ENCODE measurements around the gene CYYR1. TPM values are rescaled to one million over a fixed set of nuclear protein-coding genes. Genes with fewer than 3 reads are reported as not detected.

The CYYR1 gene
- total RNA-seq, 5 donors from 2014 or later (not counting 1 experiment from before 2014, with no cell fraction given) = 0.09 to 0.29 (median 0.26) TPM; not detected in 2

DNA sequence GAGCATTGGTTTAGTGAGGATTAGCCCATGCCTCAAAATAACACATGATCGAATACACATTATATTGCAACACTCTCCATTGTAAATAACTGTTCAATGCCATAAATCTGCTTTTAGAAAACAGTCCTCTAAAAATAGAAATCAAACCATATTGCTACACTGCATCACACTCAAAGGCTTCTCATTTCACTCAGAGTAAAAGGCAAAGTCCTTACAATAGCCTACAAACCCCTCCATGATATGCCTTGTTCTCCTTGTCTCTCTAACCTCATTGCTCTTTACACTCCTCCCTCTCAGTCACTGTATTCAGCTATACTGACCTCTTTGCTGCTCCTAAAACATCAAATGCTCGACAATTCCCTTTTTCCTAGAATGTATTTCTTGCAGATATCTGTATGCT lies 64.2 kb downstream of the CYYR1 start:
- no peaks in the 10 kb centered on the region for H3K27me3 ChIP-seq (replicated peaks in 1 of 2; ENCODE audit: control insufficient read depth in 2 of 2, extremely low read depth in 1 of 2, insufficient read depth in 2 of 2, low read length in 1 of 2)
- POLR2A ChIA-PET = no interaction called here
- ATAC-seq (replicated peaks in 1 of 4) = no peak
- no peak overlapping the region for H3K27ac ChIP-seq (ENCODE audit: low read length)
- no peaks in the 10 kb centered on the region for H3K36me3 ChIP-seq (ENCODE audit: control insufficient read depth in 2 of 2, extremely low read depth in 1 of 2, insufficient read depth in 1 of 2, low read length in 1 of 2)
- CTCF ChIA-PET = no interaction called here
- H3K9me3 ChIP-seq = no peaks in the 10 kb centered on the region
- H3K9me3 Mint-ChIP-seq = peaks cover 0 to 8% (median 0%) of the 10 kb centered on the region in 3 donors
- H3K4me3 ChIP-seq (ENCODE audit: control insufficient read depth in 1 of 2, extremely low read depth in 1 of 2, low read length in 1 of 2) = no peak overlapping the region
- no peaks in the 10 kb centered on the region for H3K4me1 Mint-ChIP-seq
- no peak for DNase-seq
- no peaks in the 10 kb centered on the region for H3K4me1 ChIP-seq (ENCODE audit: control insufficient read depth in 1 of 2, extremely low read depth in 1 of 2, insufficient read depth in 2 of 2, low read length in 2 of 2)
- H3K27me3 Mint-ChIP-seq = peaks cover 0 to 3% of the 10 kb centered on the region in 2 donors
- no peaks in the 10 kb centered on the region for H3K36me3 Mint-ChIP-seq
- no CpG with 5 or more reads among the region's 2 CpGs for WGBS (ENCODE audit: insufficient coverage)
- no peak overlapping the region for H3K27ac Mint-ChIP-seq
- H3K4me3 Mint-ChIP-seq = no peak overlapping the region

DNA sequence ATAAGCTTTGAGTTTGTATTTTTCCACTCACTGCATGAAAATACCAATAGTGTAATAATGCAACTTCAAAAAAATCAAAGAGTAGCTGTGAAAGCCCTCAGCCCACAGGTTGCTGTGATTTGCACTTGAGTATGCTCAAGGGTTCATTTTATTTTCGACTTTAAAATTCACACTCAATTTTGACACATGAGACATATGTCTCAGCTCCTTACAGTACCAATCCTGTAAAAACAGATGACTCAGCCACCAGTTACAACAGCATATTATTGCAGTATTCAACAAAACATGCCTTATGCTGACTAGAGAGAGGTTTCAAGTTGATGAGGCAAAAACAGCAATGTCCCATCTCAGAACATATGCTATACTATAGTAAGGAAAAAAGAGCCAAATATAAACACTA lies 66.1 kb downstream of the CYYR1 start:
- POLR2A ChIA-PET = no interaction called here
- Mint-ChIP-seq H3K27ac (no peak overlapping the region), H3K9me3 (peaks cover 0 to 8% (median 0%) of the 10 kb centered on the region in 3 donors), H3K4me3 (no peak overlapping the region), H3K4me1 (no peaks in the 10 kb centered on the region), H3K36me3 (no peaks in the 10 kb centered on the region), H3K27me3 (peaks cover 0 to 3% of the 10 kb centered on the region in 2 donors)
- CTCF ChIA-PET = no interaction called here
- Histone ChIP-seq H3K27me3 (replicated peaks in 1 of 2; ENCODE audit: control insufficient read depth in 2 of 2, extremely low read depth in 1 of 2, insufficient read depth in 2 of 2, low read length in 1 of 2) (no peaks in the 10 kb centered on the region), H3K9me3 (no peaks in the 10 kb centered on the region), H3K4me3 (ENCODE audit: control insufficient read depth in 1 of 2, extremely low read depth in 1 of 2, low read length in 1 of 2) (no peak overlapping the region), H3K27ac (ENCODE audit: low read length) (no peak overlapping the region), H3K36me3 (ENCODE audit: control insufficient read depth in 2 of 2, extremely low read depth in 1 of 2, insufficient read depth in 1 of 2, low read length in 1 of 2) (no peaks in the 10 kb centered on the region), H3K4me1 (ENCODE audit: control insufficient read depth in 1 of 2, extremely low read depth in 1 of 2, insufficient read depth in 2 of 2, low read length in 2 of 2) (no peaks in the 10 kb centered on the region)
- no peak for DNase-seq
- no CpG with 5 or more reads among the region's 1 CpG for WGBS (ENCODE audit: insufficient coverage)
- no peak for ATAC-seq (replicated peaks in 1 of 4)

DNA sequence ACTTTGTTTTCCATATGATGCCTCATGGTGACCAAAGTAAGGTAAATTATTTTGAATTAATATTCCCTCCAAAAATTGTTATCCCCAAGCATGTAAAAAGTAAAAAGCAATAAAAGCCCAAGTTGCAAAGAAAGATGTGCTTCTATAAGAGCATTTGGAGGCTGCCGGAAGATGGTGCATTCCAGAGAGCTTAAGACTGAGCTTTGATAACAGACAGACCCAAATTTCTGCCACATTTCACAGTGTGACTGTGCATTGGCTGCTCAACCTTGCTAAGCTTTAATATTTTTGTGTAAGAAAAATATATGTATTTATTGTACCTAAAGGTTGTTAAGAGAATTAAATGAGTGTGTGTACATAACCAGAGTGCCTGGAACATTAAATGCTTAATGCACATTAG lies 67.9 kb downstream of the CYYR1 start:
- ChIA-PET POLR2A (no interaction called here), CTCF (no interaction called here)
- ATAC-seq (replicated peaks in 1 of 4) = no peak
- Mint-ChIP-seq H3K27ac (no peak overlapping the region), H3K4me1 (no peaks in the 10 kb centered on the region), H3K27me3 (peaks cover 0 to 3% of the 10 kb centered on the region in 2 donors), H3K36me3 (no peaks in the 10 kb centered on the region), H3K4me3 (no peak overlapping the region), H3K9me3 (peaks cover 0 to 8% (median 0%) of the 10 kb centered on the region in 3 donors)
- Histone ChIP-seq H3K4me3 (ENCODE audit: control insufficient read depth in 1 of 2, extremely low read depth in 1 of 2, low read length in 1 of 2) (no peak overlapping the region), H3K27me3 (replicated peaks in 1 of 2; ENCODE audit: control insufficient read depth in 2 of 2, extremely low read depth in 1 of 2, insufficient read depth in 2 of 2, low read length in 1 of 2) (no peaks in the 10 kb centered on the region), H3K4me1 (ENCODE audit: control insufficient read depth in 1 of 2, extremely low read depth in 1 of 2, insufficient read depth in 2 of 2, low read length in 2 of 2) (no peaks in the 10 kb centered on the region), H3K27ac (ENCODE audit: low read length) (no peak overlapping the region), H3K9me3 (no peaks in the 10 kb centered on the region), H3K36me3 (ENCODE audit: control insufficient read depth in 2 of 2, extremely low read depth in 1 of 2, insufficient read depth in 1 of 2, low read length in 1 of 2) (no peaks in the 10 kb centered on the region)
- WGBS (ENCODE audit: insufficient coverage) = 100% methylated on average over 1 of the region's 1 CpG
- no peak for DNase-seq

DNA sequence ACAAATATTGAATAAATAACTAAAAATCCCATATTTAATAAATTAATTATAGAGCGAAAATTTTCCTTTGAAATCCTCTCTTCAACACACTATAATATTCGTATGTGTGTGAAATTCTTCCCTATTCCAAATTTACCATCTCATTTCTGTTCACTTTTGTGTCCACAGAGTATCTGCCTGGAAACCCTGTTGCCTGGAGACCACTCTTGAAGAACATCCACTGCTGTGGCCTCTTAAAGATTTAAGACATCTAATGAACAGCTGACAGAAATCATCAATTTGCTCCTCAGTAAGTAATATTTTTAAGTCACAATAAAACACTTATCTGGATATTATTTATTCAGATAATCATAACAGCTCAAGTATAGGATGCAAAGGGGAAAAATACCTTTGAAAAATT lies 69.7 kb downstream of the CYYR1 start:
- no peak overlapping the region for H3K4me3 ChIP-seq (ENCODE audit: control insufficient read depth in 1 of 2, extremely low read depth in 1 of 2, low read length in 1 of 2)
- H3K27me3 ChIP-seq (replicated peaks in 1 of 2; ENCODE audit: control insufficient read depth in 2 of 2, extremely low read depth in 1 of 2, insufficient read depth in 2 of 2, low read length in 1 of 2) = no peaks in the 10 kb centered on the region
- H3K36me3 ChIP-seq (ENCODE audit: control insufficient read depth in 2 of 2, extremely low read depth in 1 of 2, insufficient read depth in 1 of 2, low read length in 1 of 2) = no peaks in the 10 kb centered on the region
- Mint-ChIP-seq H3K27me3 (no peaks in the 10 kb centered on the region), H3K36me3 (no peaks in the 10 kb centered on the region), H3K9me3 (peaks cover 2 to 8% (median 2%) of the 10 kb centered on the region in 3 donors), H3K4me3 (no peak overlapping the region), H3K4me1 (no peaks in the 10 kb centered on the region), H3K27ac (no peak overlapping the region)
- CTCF ChIA-PET = no interaction called here
- DNase-seq = no peak
- no peaks in the 10 kb centered on the region for H3K9me3 ChIP-seq
- POLR2A ChIA-PET = no interaction called here
- ATAC-seq (replicated peaks in 1 of 4) = no peak
- no CpG with 5 or more reads among the region's 2 CpGs for WGBS (ENCODE audit: insufficient coverage)
- H3K27ac ChIP-seq (ENCODE audit: low read length) = no peak overlapping the region
- no peaks in the 10 kb centered on the region for H3K4me1 ChIP-seq (ENCODE audit: control insufficient read depth in 1 of 2, extremely low read depth in 1 of 2, insufficient read depth in 2 of 2, low read length in 2 of 2)

DNA sequence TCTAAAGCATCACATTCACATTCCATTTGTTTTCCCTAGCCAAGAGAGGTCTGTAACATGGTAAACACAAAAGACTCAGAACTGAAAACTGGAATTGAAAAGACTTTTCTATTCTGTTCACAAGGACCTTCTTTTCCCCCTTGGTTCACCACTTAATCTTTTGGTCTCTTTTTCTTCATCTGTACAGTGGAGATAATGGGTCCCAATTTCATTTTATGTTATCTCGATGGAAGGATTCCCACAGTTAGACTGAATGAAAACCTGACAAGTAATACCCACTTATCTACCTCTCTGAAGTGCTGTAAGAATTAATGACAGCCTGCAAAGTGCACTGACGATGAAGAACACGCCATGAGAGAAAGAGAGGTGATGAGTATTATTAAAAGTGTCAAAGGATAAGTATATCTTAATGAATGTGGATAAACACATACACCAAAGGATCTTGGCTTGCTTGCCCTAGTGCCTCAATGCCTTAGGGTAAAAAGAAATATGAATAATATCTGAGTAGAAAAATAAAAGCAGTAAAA lies 71.5 kb downstream of the CYYR1 start:
- no CpG with 5 or more reads among the region's 3 CpGs for WGBS (ENCODE audit: insufficient coverage)
- DNase-seq (no peak), ATAC-seq (replicated peaks in 1 of 4) (no peak)
- Mint-ChIP-seq H3K27me3 (no peaks in the 10 kb centered on the region), H3K9me3 (peaks cover 2 to 6% (median 4%) of the 10 kb centered on the region in 3 donors), H3K27ac (no peak overlapping the region), H3K36me3 (no peaks in the 10 kb centered on the region), H3K4me3 (no peak overlapping the region), H3K4me1 (no peaks in the 10 kb centered on the region)
- Histone ChIP-seq H3K4me3 (ENCODE audit: control insufficient read depth in 1 of 2, extremely low read depth in 1 of 2, low read length in 1 of 2) (no peak overlapping the region), H3K9me3 (no peaks in the 10 kb centered on the region), H3K36me3 (ENCODE audit: control insufficient read depth in 2 of 2, extremely low read depth in 1 of 2, insufficient read depth in 1 of 2, low read length in 1 of 2) (no peaks in the 10 kb centered on the region), H3K27me3 (replicated peaks in 1 of 2; ENCODE audit: control insufficient read depth in 2 of 2, extremely low read depth in 1 of 2, insufficient read depth in 2 of 2, low read length in 1 of 2) (no peaks in the 10 kb centered on the region), H3K27ac (ENCODE audit: low read length) (no peak overlapping the region), H3K4me1 (ENCODE audit: control insufficient read depth in 1 of 2, extremely low read depth in 1 of 2, insufficient read depth in 2 of 2, low read length in 2 of 2) (no peaks in the 10 kb centered on the region)
- ChIA-PET CTCF (no interaction called here), POLR2A (no interaction called here)

DNA sequence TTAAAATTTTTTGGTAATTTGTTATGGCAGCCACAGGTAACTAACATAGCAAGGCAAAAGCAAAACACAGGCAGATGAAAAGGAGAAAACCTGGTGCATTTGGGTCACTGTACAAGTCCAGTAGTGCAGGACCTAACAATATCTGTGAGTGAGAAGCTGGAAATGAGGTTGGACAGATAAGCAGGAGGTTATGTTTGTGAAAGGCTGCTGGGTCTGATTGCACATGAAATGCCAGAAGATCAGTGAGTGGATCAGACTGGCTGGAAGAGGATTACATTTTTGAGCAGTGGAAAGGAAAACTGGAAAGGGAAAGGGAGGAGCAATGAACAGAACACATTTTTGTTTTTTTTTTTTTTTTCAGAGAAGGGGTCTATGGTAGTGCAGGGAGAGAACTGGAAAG lies 73.6 kb downstream of the CYYR1 start:
- no peaks in the 10 kb centered on the region for H3K4me1 Mint-ChIP-seq

DNA sequence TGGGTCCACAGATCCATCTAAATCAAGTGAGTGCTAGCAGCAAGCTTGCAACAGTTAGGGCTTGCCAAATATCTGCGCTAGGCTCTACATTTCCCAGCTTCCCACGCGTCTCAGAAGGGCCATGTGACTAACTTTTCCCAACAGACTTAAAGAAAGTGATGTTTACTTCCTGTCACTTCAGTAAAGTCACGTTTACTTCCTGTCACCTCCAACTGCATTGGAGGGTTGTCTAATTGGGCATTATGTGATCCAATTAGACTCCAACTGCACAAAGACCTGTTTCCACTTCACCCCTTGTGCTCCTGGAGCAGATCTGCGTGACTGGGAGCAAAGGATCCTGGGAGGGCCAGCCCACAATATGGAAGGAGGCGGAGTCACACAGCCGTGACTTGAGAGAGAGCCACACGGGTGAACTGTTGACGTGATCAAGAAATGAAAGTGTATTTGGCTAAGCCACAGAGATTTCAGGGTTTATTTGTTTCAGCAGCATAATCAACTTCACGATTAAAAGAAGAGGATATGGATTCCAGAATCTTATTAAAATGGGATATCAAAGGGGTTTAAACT lies 77.7 kb downstream of the CYYR1 start:
- ChIA-PET CTCF (no interaction called here), POLR2A (no interaction called here)
- 93% methylated on average over 7 of the region's 10 CpGs for WGBS (ENCODE audit: insufficient coverage)
- Histone ChIP-seq H3K27ac (ENCODE audit: low read length) (no peak overlapping the region), H3K27me3 (replicated peaks in 1 of 2; ENCODE audit: control insufficient read depth in 2 of 2, extremely low read depth in 1 of 2, insufficient read depth in 2 of 2, low read length in 1 of 2) (no peaks in the 10 kb centered on the region), H3K4me3 (ENCODE audit: control insufficient read depth in 1 of 2, extremely low read depth in 1 of 2, low read length in 1 of 2) (no peak overlapping the region), H3K9me3 (no peaks in the 10 kb centered on the region), H3K4me1 (ENCODE audit: control insufficient read depth in 1 of 2, extremely low read depth in 1 of 2, insufficient read depth in 2 of 2, low read length in 2 of 2) (no peaks in the 10 kb centered on the region), H3K36me3 (ENCODE audit: control insufficient read depth in 2 of 2, extremely low read depth in 1 of 2, insufficient read depth in 1 of 2, low read length in 1 of 2) (no peaks in the 10 kb centered on the region)
- H3K4me3 Mint-ChIP-seq = no peak overlapping the region
- DNase-seq (no peak), ATAC-seq (replicated peaks in 1 of 4) (no peak)
- no peak overlapping the region for H3K27ac Mint-ChIP-seq
- H3K9me3 Mint-ChIP-seq = peaks cover 2 to 10% (median 10%) of the 10 kb centered on the region in 3 donors
- H3K36me3 Mint-ChIP-seq = no peaks in the 10 kb centered on the region
- no peaks in the 10 kb centered on the region for H3K4me1 Mint-ChIP-seq
- H3K27me3 Mint-ChIP-seq = peaks cover 2 to 6% of the 10 kb centered on the region in 2 donors

More for the DNA sequence above, 73.6 kb downstream of the CYYR1 start:
- Mint-ChIP-seq H3K36me3 (no peaks in the 10 kb centered on the region), H3K4me3 (no peak overlapping the region), H3K27me3 (no peaks in the 10 kb centered on the region), H3K9me3 (peaks cover 2 to 10% (median 4%) of the 10 kb centered on the region in 3 donors), H3K27ac (no peak overlapping the region)
- Histone ChIP-seq H3K27me3 (replicated peaks in 1 of 2; ENCODE audit: control insufficient read depth in 2 of 2, extremely low read depth in 1 of 2, insufficient read depth in 2 of 2, low read length in 1 of 2) (no peaks in the 10 kb centered on the region), H3K4me3 (ENCODE audit: control insufficient read depth in 1 of 2, extremely low read depth in 1 of 2, low read length in 1 of 2) (no peak overlapping the region), H3K27ac (ENCODE audit: low read length) (no peak overlapping the region), H3K4me1 (ENCODE audit: control insufficient read depth in 1 of 2, extremely low read depth in 1 of 2, insufficient read depth in 2 of 2, low read length in 2 of 2) (no peaks in the 10 kb centered on the region), H3K36me3 (ENCODE audit: control insufficient read depth in 2 of 2, extremely low read depth in 1 of 2, insufficient read depth in 1 of 2, low read length in 1 of 2) (no peaks in the 10 kb centered on the region), H3K9me3 (no peaks in the 10 kb centered on the region)
- ChIA-PET CTCF (no interaction called here), POLR2A (no interaction called here)
- ATAC-seq (replicated peaks in 1 of 4) (no peak), DNase-seq (no peak)

Data from T-cell (primary cell).